CD4-positive, alpha-beta T cell treated with Interleukin-2 at 100 ng/mL for 4 hours (primary cell): ENCODE results near the gene DOCK8.
"Not testable (repeated sequence)": the region's sequence is repeated elsewhere in the genome, so short reads cannot be mapped to it uniquely, and the experiment has no call there.

Experiments used
- DNase-seq: peaks from one replicate; pipeline ENCODE4 v3.0.0-alpha.2; 2020; ENCODE audit warnings: low spot score

Gene DOCK8

DNA sequence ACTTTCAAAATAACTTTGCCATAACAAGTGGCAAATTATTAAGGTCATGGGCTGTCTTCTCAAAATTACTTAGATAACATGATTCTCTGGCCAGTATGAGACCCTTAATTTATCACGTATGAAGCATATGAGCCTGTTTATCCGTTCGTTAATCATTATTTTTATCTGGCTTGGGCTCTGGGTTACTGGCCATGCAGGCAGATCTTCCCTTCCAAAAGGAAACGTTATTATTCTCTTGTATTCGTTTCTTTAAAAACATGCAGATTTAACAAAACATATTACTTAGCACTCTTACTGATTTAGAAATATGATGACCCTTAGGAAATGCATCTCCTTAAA is 148.6 kb downstream of the DOCK8 start:
- no peak for DNase-seq

- DNase-seq, result no peak
These were observed 150.8 kb downstream of the DOCK8 start for GRCh38 chr9:365436-365835.

- no peak for DNase-seq
These were observed 152.0 kb downstream of the DOCK8 start for GRCh38 chr9:366620-367019.

- no peak for DNase-seq
These were observed 155.4 kb downstream of the DOCK8 start for GRCh38 chr9:370086-370485.

DNA sequence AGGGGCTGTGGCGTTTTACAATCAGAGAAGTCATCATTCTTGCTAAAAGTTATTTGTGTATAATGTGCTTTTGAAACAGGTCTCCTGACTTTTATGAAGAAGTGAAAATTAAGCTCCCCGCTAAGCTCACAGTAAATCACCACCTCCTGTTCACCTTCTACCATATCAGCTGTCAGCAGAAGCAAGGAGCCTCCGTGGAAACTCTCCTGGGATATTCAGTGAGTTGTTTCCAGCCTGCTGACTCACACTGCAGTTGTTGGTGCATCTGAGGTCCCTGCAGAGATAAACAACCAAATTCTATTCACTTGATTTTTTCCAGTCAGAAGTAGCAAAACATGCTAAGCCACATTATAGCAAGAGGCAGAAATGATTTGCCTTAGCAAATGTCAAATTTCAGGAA is 156.7 kb downstream of the DOCK8 start:
- no peak for DNase-seq

GRCh38 chr9:372128-372527 is 157.5 kb downstream of the DOCK8 start:
- no peak for DNase-seq

GRCh38 chr9:373759-374206 is 159.1 kb downstream of the DOCK8 start:
- no peak for DNase-seq

- no peak for DNase-seq
These were observed 160.1 kb downstream of the DOCK8 start for GRCh38 chr9:374736-375135.

DNA sequence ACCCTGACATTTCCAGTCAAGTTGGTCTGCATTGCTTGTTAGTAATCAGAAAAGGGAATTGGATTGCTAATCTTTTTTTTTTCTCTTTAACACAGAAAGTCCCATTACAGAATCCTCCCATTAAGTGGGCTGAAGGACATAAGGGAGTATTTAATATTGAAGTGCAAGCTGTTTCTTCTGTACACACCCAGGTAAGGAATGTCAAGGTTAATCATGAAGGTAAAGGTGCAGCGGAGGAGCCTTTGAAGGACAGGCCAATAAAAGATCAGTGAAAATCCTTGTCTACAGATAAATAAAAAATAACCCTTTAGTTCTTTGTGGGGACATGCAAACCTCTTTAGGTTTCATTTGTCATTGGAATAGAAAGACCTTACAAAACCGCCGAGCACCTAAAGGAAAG is 161.4 kb downstream of the DOCK8 start:
- DNase-seq, result no peak

GRCh38 chr9:378263-378662 is 163.6 kb downstream of the DOCK8 start:
- DNase-seq, result no peak

DNA sequence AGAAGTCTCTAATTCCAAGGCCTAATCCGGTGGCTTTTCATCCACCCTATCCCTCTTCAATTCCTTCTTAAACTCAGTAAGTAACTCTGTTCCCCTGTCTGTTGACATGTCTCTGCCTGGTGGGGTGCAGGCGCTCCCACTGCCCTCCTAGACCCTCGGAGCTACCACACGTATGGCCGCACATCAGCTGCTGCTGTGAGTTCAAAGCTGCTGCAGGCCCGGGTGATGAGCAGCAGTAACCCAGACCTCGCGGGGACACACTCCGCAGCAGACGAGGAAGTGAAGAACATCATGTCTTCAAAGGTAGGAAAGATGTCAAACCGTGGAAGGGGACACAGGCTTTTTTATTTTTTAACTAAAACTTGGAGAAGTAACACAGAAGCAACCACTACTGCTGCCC is 167.7 kb downstream of the DOCK8 start:
- DNase-seq, result no peak

GRCh38 chr9:385818-386398 is 171.2 kb downstream of the DOCK8 start:
- peak; percentile 14 for DNase-seq

DNA sequence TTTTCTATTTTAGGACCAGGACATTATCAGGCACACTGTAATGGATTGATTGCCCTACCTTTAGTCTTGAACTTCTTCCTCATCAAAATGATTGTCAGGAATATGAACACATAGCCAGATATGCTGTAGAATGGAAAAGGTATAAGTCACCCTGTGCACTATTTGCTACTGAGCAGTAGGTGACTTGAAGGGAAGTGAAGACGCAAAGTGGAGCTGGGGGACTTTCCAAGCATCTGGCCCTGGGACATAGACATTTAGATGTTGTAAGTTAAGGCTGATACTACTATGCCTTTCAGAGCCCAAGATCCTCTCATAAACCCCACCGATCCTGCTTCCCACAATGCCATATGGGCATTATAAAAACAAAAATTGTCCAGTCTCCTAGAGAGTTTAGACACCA is 174.5 kb downstream of the DOCK8 start:
- DNase-seq, result no peak

GRCh38 chr9:389758-390157 is 175.1 kb downstream of the DOCK8 start:
- DNase-seq, result no peak

DNA sequence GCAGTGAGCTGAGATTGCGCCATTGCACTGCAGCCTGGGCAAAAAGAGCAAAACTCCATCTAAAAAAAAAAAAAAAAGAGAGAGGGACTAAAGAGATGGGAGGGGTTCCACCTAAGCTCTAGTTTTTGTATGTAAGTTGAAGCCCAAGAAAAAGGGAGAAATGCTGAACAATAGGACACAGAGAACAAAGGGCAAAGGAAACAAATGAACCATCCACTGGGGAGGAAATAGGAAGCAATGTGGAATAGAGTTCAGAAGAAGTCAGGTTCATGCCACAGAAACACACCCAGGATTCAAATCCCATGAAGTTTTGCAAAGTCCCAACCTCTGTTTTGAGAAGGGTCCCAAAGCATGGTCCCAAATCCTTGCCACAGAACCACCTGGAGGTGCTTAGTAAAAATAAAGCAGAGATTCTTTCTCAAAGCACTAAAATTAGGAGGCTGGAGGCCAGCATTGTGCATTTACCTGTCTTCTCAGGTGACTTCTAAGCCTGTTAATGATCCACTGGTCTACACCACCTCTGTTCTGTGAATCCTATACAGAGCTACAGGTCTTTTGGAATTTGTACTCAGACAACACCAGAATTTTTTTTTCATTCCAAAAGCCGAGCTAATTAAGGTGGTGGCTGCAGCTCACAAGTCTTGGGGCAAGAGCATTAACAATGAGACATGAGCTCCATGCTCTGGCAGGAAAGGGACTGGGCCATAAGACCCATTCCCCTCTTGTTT is 177.6 kb downstream of the DOCK8 start:
- no peak for DNase-seq

DNA sequence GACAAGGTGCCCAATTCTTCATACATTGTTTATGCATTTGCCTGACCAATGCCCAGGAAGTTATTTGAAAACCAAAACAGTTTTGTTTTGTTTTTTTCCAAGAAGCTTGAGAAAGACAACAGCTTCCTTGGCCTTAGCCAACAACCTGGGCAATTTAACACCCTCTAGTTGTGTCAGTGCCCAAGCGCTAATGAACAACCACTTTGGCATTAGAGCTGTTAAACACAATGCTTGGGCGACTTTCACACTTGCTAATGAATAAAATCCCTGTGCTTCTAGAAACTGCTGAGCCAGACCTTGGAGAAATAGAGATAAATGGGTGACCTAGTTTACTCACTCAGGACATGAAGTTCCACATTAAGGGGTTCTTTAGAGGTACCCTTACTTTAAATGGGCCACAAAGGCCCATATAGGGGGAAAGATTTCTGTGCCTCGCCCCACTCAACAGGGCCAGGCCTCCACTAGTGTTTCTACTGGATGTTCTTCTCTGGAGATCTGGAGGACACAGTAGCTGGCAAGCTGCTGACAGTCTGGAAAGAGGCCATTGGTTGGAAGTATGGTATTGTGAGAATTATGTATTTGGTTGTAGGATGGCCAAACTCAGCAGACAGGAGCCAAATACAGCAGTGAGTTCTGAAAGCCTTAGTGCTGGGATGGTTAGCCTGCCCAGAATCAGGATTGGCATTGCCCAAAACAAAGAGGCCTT is 179.8 kb downstream of the DOCK8 start:
- DNase-seq, result no peak

DNA sequence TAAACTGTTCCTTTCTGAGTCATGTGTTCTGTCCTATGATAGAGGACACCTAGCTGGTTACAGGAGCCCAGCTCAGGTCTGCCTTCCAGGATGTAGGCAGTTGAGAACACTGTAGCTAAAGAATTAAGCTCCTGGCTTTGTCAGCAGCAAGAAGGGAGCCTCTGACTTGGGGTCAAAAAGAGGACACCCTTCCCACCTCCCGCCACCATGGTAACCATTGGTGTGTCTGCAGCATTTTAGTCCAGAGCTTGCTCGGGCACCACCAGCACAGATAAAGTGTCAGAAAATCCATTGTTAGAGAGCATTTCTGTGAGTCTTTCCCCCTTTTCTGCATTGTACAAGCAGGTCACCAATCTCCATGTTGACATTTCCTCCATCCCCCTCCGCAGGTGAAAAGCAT is 181.7 kb downstream of the DOCK8 start:
- DNase-seq, result no peak

- no peak for DNase-seq
These were observed 183.4 kb downstream of the DOCK8 start for GRCh38 chr9:398085-398484.

- no peak for DNase-seq
These were observed 186.6 kb downstream of the DOCK8 start for GRCh38 chr9:401223-401622.

DNA sequence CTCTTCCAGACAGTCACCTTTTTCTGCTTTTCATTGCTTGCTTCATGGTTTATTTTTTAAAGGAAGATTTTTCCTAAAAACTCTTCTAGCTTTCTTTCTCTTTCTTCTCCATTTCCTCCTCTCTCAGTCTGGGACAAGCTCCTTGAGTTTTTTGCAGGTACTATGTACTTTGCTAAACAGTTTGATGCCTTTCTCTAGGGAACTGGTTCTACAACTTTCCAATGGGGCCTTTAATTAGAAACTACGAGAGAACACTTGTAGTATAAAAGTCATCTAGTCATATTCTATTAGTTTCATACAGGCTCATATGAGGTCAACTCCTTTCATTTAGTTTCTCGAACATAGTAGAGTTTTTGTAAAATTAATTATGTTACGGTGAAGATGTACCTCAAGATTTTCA is 189.6 kb downstream of the DOCK8 start:
- no peak for DNase-seq

GRCh38 chr9:405341-405740 is 190.7 kb downstream of the DOCK8 start:
- no peak for DNase-seq

DNA sequence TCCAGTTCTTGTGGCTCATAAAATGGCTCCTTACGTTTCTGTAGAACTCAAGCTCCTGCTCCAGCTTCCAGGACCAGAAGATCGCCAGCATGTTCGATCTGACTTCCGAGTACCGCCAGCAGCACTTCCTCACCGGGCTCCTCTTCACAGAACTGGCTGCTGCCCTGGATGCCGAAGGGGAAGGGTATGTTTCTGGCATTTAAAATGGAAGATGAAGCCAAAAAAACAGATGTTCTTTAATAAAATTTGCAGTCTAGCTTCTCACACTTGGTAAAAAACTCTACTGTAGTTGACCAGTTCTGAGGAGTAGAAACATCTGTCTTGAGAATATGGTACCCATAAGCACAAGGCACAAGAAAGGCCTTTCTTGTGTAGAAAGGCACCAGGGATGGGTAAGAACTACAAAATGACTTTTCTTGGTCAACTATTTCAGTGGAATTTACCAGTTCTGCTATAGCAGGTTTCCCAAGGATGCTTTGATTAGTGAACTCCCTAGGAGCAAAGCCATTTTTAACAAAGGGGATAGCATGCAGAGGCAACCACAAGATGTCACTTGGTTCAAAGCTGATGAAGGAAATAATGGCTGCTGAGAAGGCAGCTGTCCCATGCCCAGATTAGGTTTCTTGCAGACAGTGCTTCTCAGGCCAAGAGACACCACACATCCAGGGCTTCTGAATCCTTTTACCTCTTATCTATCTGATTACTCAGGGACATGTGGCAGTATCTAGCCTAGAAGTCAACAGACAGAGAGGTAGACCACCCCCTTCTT is 192.4 kb downstream of the DOCK8 start:
- DNase-seq, result no peak

DNA sequence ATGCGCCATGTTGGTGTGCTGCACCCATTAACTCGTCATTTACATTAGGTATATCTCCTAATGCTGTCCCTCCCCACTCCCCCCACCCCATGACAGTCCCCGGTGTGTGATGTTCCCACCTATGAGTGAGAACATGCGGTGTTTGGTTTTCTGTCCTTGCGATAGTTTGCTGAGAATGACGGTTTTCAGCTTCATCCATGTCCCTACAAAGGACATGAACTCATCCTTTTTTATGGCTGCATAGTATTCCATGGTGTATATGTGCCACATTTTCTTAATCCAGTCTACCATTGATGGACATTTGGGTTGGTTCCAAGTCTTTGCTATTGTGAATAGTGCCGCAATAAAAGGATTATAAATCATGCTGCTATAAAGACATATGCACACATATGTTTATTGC is 195.0 kb downstream of the DOCK8 start:
- DNase-seq, result not testable (repeated sequence)
